Transverse colon (tissue), 4 donors: ENCODE measurements around the gene DEF6. TPM values are rescaled to one million over a fixed set of nuclear protein-coding genes. Genes with fewer than 3 reads are reported as not detected.

Experiments used
- DNase-seq: peaks from one replicate; pipeline ENCODE4 v3.0.0-alpha.2; 2019
- H3K27ac ChIP-seq, 4 donors: fragments of 200-600 bp; sonication (generic); 2 replicates each; pipeline ENCODE4 v1.5.1; 2016 to 2018; ENCODE audit warnings: inconsistent platforms in 4 of 4
- H3K27me3 ChIP-seq: fragments of 200-600 bp; sonication (generic); 2 replicates; pipeline ENCODE4 v1.5.1; 2017; ENCODE audit warnings: inconsistent platforms
- H3K36me3 ChIP-seq, 4 donors: fragments of 200-600 bp; sonication (generic); 2 replicates each; pipeline ENCODE4 v1.5.1; 2017 to 2019; ENCODE audit warnings: inconsistent platforms in 4 of 4
- H3K4me1 ChIP-seq, 4 donors: fragments of 200-600 bp; sonication (generic); 2 replicates each; pipeline ENCODE4 v1.5.1; 2017 to 2020; ENCODE audit warnings: inconsistent platforms in 4 of 4
- H3K4me3 ChIP-seq, 4 donors: fragments of 200-600 bp; sonication (generic); 1 replicate in 1 of 4; 2 replicates in 3 of 4; pipeline versions ENCODE4 v1.5.1 to v1.6.1; 2017 to 2019; ENCODE audit warnings: inconsistent platforms in 4 of 4
- H3K9me3 ChIP-seq, 2 donors: fragments of 200-600 bp; sonication (generic); 2 replicates each; pipeline ENCODE4 v1.5.1; 2017 to 2019; ENCODE audit warnings: inconsistent platforms in 2 of 2
- CTCF ChIP-seq, 5 experiments: fragments of 200-600 bp in 3 of 5; fragments of 450-650 bp in 2 of 5; sonication (generic) in 3 of 5; IDR thresholded peaks; 1 replicate in 2 of 5; 2 replicates in 3 of 5; pipeline ENCODE4 v1.5.1; 2016 to 2017; ENCODE audit warnings: antibody characterized with exemption in 5 of 5, inconsistent platforms in 3 of 5, mild to moderate bottlenecking in 2 of 5, moderate library complexity in 1 of 5
- EP300 ChIP-seq: sonication (generic); formaldehyde crosslinking; IDR thresholded peaks from one replicate; pipeline ENCODE4 v1.6.1; 2017; ENCODE audit warnings: antibody characterized with exemption, low read depth
- POLR2A ChIP-seq: fragments of 450-650 bp; IDR thresholded peaks from one replicate; pipeline ENCODE4 v1.6.1; 2016; ENCODE audit warnings: antibody characterized with exemption, mild to moderate bottlenecking, moderate library complexity
- POLR2AphosphoS5 ChIP-seq, 3 donors: sonication (generic); formaldehyde crosslinking; IDR thresholded peaks; one replicate each; pipeline ENCODE4 v1.6.1; 2016; ENCODE audit warnings: antibody characterized with exemption in 3 of 3
- WGBS, 2 donors: methylation state at CpG; one replicate each; pipeline ENCODE4 v1.1.5; 2018; ENCODE audit warnings: low coverage in 1 of 2; 5-methylcytosine and 5-hydroxymethylcytosine counted together
- in situ Hi-C, 4 donors: fragments of 200-750 bp; cut with MboI; loops; one replicate each; pipeline versions ENCODE4 v1.15.0 to v1.15.1; 2017; ENCODE audit warnings: low sequenced_read_pairs in 3 of 4, low pct_ligation_motif_present in 1 of 4, low pct_unique_long_range_greater_than_20kb in 1 of 4
- intact Hi-C: fragments of 100-400 bp; cut with DNase I; formaldehyde crosslinking; loops from one replicate; pipeline ENCODE4 v1.15.1; 2023; ENCODE audit warnings: low total_unique reads
- total RNA-seq, 4 donors: library from RNA; depleted of rRNA; stranded (reverse); fragments of >200 nt; gene quantifications; one replicate each; pipeline ENCODE4 v1.1.0, GENCODE V29; 2016

DEF6 gene
- total RNA-seq, 4 donors from 2014 or later: 2.6 to 24.5 (median 6.8) TPM

- no peak for DNase-seq
- 51% methylated on average over 22 of the region's 28 CpGs; no CpG with 5 or more reads in 1 of the 2 donors for WGBS, 2 donors
- no peaks in the 10 kb centered on the region for H3K36me3 ChIP-seq
- in situ Hi-C loops (loop anchor here in 1 of 4 donors (25.0 kb wide), 1 partner anchor 120 kb away; no protein-coding TSS in a partner anchor), intact Hi-C loops (loop anchor here (1.0 kb wide), 1 partner anchor 39 kb away; no protein-coding TSS in a partner anchor)
- H3K27me3 ChIP-seq: no peaks in the 10 kb centered on the region
- H3K4me3 ChIP-seq: peak overlapping the region; percentile 18 to 59 (median 40)
- peak overlapping the region; percentile 56 to 71 (median 63) for H3K27ac ChIP-seq
- no peaks in the 10 kb centered on the region for H3K9me3 ChIP-seq
- peaks cover 0 to 21% (median 14%) of the 10 kb centered on the region in 4 donors for H3K4me1 ChIP-seq
- TF ChIP-seq POLR2A: no peak
These were observed 20.0 kb downstream of the DEF6 start for GRCh38 chr6:35317483-35318195.

- WGBS, 2 donors: 39 to 55% methylated on average over 8 to 55 of the region's 55 CpGs
- no peaks in the 10 kb centered on the region for H3K9me3 ChIP-seq
- H3K4me1 ChIP-seq: peaks cover 0 to 15% (median 13%) of the 10 kb centered on the region in 4 donors
- intact Hi-C loops (no loop called here), in situ Hi-C loops (loop anchor here in 1 of 4 donors (25.0 kb wide), 1 partner anchor 119 kb away; no protein-coding TSS in a partner anchor)
- H3K27me3 ChIP-seq: no peaks in the 10 kb centered on the region
- peak overlapping the region; percentile 18 to 59 (median 40) for H3K4me3 ChIP-seq
- H3K36me3 ChIP-seq: no peaks in the 10 kb centered on the region
- peak overlapping the region; percentile 56 to 71 (median 63) for H3K27ac ChIP-seq
- peak; percentile 88 for DNase-seq
- TF ChIP-seq CTCF (IDR thresholded peaks at IDR 0.05) (peak in 2 of 5 experiments; percentile 8 to 27), EP300 (no peak), POLR2AphosphoS5 (IDR thresholded peaks at IDR 0.05) (peak in 1 of 3 donors; percentile 33), POLR2A (no peak)
These were observed 20.9 kb downstream of the DEF6 start for GRCh38 chr6:35318196-35319171.

GRCh38 chr6:35319346-35320030 lies 21.9 kb downstream of the DEF6 start:
- DNase-seq: no peak
- no peaks in the 10 kb centered on the region for H3K27me3 ChIP-seq
- H3K27ac ChIP-seq: no peak overlapping the region
- in situ Hi-C loops: loop anchor here in 1 of 4 donors (25.0 kb wide), 1 partner anchor 118 kb away; no protein-coding TSS in a partner anchor
- H3K36me3 ChIP-seq: no peaks in the 10 kb centered on the region
- TF ChIP-seq EP300: no peak
- H3K4me1 ChIP-seq: peaks cover 0 to 15% (median 13%) of the 10 kb centered on the region in 4 donors
- 93% methylated on average over 20 of the region's 20 CpGs; no CpG with 5 or more reads in 1 of the 2 donors for WGBS, 2 donors
- intact Hi-C loops: no loop called here
- no peak overlapping the region for H3K4me3 ChIP-seq
- no peaks in the 10 kb centered on the region for H3K9me3 ChIP-seq

GRCh38 chr6:35320031-35320410 lies 22.4 kb downstream of the DEF6 start:
- peaks cover 0 to 15% (median 13%) of the 10 kb centered on the region in 4 donors for H3K4me1 ChIP-seq
- no peak overlapping the region for H3K27ac ChIP-seq
- no peak overlapping the region for H3K4me3 ChIP-seq
- H3K27me3 ChIP-seq: no peaks in the 10 kb centered on the region
- intact Hi-C loops (no loop called here), in situ Hi-C loops (loop anchor here in 1 of 4 donors (25.0 kb wide), 1 partner anchor 117 kb away; no protein-coding TSS in a partner anchor)
- 83 to 89% methylated on average over 2 of the region's 2 CpGs for WGBS, 2 donors
- H3K9me3 ChIP-seq: no peaks in the 10 kb centered on the region
- no peaks in the 10 kb centered on the region for H3K36me3 ChIP-seq
- no peak for TF ChIP-seq EP300
- no peak for TF ChIP-seq CTCF (IDR thresholded peaks at IDR 0.05)
- no peak for TF ChIP-seq POLR2AphosphoS5 (IDR thresholded peaks at IDR 0.05)
- no peak for TF ChIP-seq POLR2A
- no peak for DNase-seq
